ENCODE measurements around the gene HERPUD2.
A peak's percentile ranks its signal among the peaks of the same experiment; 100 is the strongest.

HERPUD2 gene

GRCh38 chr7:35722054-35722849 is 27.3 kb upstream of the HERPUD2 start:
- peaks cover 7% of the 10 kb centered on the region for H3K36me3 Mint-ChIP-seq (ENCODE audit: insufficient read depth)
- H3K4me1 Mint-ChIP-seq = peaks cover 56% of the 10 kb centered on the region
- H3K9me3 Mint-ChIP-seq = no peaks in the 10 kb centered on the region
- no peaks in the 10 kb centered on the region for H3K27me3 Mint-ChIP-seq
- no peak for DNase-seq (ENCODE audit: low spot score in 2 of 2)
- peak overlapping the region; percentile 89 for H3K27ac Mint-ChIP-seq (ENCODE audit: low read depth)
- peak; percentile 10 for ATAC-seq (replicated peaks; ENCODE audit: extremely low read depth, poor library complexity, severe bottlenecking)
- no peak overlapping the region for H3K4me3 Mint-ChIP-seq

DNA sequence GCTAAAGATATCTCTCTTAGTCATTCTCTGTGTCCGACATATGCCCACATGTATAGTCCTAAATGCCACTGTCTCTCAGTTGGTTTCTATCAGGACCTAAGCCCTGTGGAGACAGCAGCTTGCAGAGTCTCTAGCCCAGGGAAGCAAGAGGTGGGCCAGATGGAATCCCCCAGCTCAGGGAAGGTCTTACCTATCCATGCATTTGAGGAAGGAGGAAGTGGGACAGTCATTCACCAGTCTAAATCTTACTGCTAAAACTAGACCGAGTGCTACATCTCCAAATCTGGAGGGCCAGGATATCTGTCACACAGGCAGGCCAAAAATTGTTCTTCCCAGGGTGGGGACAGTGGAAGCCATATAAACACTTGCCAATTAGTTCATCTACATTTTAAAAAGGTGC is 26.4 kb upstream of the HERPUD2 start:
- H3K27ac Mint-ChIP-seq (ENCODE audit: low read depth) = peak overlapping the region; percentile 89
- H3K36me3 Mint-ChIP-seq (ENCODE audit: insufficient read depth) = peaks cover 5% of the 10 kb centered on the region
- peaks cover 46% of the 10 kb centered on the region for H3K4me1 Mint-ChIP-seq
- H3K4me3 Mint-ChIP-seq = no peak overlapping the region
- no peak for ATAC-seq (replicated peaks; ENCODE audit: extremely low read depth, poor library complexity, severe bottlenecking)
- H3K27me3 Mint-ChIP-seq = no peaks in the 10 kb centered on the region
- no peak for DNase-seq (ENCODE audit: low spot score in 2 of 2)
- H3K9me3 Mint-ChIP-seq = no peaks in the 10 kb centered on the region

- Mint-ChIP-seq H3K4me1 (peaks cover 42% of the 10 kb centered on the region), H3K36me3 (ENCODE audit: insufficient read depth) (peaks cover 3% of the 10 kb centered on the region), H3K9me3 (no peaks in the 10 kb centered on the region), H3K4me3 (no peak overlapping the region), H3K27me3 (no peaks in the 10 kb centered on the region), H3K27ac (ENCODE audit: low read depth) (no peak overlapping the region)
- ATAC-seq (replicated peaks; ENCODE audit: extremely low read depth, poor library complexity, severe bottlenecking) (no peak), DNase-seq (ENCODE audit: low spot score in 2 of 2) (no peak)
Measured at GRCh38 chr7:35720849-35721248, 25.9 kb upstream of the HERPUD2 start.

- Mint-ChIP-seq H3K9me3 (no peaks in the 10 kb centered on the region), H3K27ac (ENCODE audit: low read depth) (no peak overlapping the region), H3K4me1 (peaks cover 37% of the 10 kb centered on the region), H3K4me3 (no peak overlapping the region), H3K27me3 (no peaks in the 10 kb centered on the region), H3K36me3 (ENCODE audit: insufficient read depth) (peaks cover 3% of the 10 kb centered on the region)
- ATAC-seq (replicated peaks; ENCODE audit: extremely low read depth, poor library complexity, severe bottlenecking) (no peak), DNase-seq (ENCODE audit: low spot score in 2 of 2) (no peak)
Measured at GRCh38 chr7:35720032-35720431, 25.1 kb upstream of the HERPUD2 start.

GRCh38 chr7:35718047-35718446 is 23.1 kb upstream of the HERPUD2 start:
- no peaks in the 10 kb centered on the region for H3K36me3 Mint-ChIP-seq (ENCODE audit: insufficient read depth)
- no peaks in the 10 kb centered on the region for H3K9me3 Mint-ChIP-seq
- DNase-seq (ENCODE audit: low spot score in 2 of 2) (no peak), ATAC-seq (replicated peaks; ENCODE audit: extremely low read depth, poor library complexity, severe bottlenecking) (no peak)
- no peaks in the 10 kb centered on the region for H3K27me3 Mint-ChIP-seq
- H3K4me1 Mint-ChIP-seq = peaks cover 28% of the 10 kb centered on the region
- no peak overlapping the region for H3K4me3 Mint-ChIP-seq
- no peak overlapping the region for H3K27ac Mint-ChIP-seq (ENCODE audit: low read depth)

GRCh38 chr7:35717516-35717915 is 22.6 kb upstream of the HERPUD2 start:
- ATAC-seq (replicated peaks; ENCODE audit: extremely low read depth, poor library complexity, severe bottlenecking) (no peak), DNase-seq (ENCODE audit: low spot score in 2 of 2) (no peak)
- Mint-ChIP-seq H3K27ac (ENCODE audit: low read depth) (no peak overlapping the region), H3K9me3 (no peaks in the 10 kb centered on the region), H3K36me3 (ENCODE audit: insufficient read depth) (no peaks in the 10 kb centered on the region), H3K27me3 (no peaks in the 10 kb centered on the region), H3K4me3 (no peak overlapping the region), H3K4me1 (peaks cover 22% of the 10 kb centered on the region)

DNA sequence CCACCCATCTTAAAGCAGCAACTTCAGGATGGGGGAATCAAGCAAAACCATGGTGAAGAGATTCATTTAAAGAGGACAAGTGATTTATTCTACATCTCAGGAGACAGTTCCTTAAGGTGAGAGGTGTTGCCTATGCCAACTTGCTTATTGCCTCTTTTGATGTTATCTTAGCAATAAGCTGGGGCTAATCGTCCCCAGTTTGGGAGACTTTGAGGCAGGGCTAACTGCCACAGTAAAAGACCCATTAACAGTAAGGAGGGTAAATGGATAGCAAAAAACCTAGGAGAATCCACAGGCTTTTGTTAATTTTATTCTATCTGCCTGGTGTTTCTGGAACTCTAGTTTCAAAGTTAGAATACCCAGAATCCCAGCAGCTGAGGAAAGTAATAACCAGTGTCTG is 22.1 kb upstream of the HERPUD2 start:
- no peak for DNase-seq (ENCODE audit: low spot score in 2 of 2)
- Mint-ChIP-seq H3K36me3 (ENCODE audit: insufficient read depth) (no peaks in the 10 kb centered on the region), H3K4me1 (peaks cover 17% of the 10 kb centered on the region), H3K27ac (ENCODE audit: low read depth) (no peak overlapping the region), H3K4me3 (no peak overlapping the region), H3K9me3 (no peaks in the 10 kb centered on the region), H3K27me3 (no peaks in the 10 kb centered on the region)
- ATAC-seq (replicated peaks; ENCODE audit: extremely low read depth, poor library complexity, severe bottlenecking) = no peak

DNA sequence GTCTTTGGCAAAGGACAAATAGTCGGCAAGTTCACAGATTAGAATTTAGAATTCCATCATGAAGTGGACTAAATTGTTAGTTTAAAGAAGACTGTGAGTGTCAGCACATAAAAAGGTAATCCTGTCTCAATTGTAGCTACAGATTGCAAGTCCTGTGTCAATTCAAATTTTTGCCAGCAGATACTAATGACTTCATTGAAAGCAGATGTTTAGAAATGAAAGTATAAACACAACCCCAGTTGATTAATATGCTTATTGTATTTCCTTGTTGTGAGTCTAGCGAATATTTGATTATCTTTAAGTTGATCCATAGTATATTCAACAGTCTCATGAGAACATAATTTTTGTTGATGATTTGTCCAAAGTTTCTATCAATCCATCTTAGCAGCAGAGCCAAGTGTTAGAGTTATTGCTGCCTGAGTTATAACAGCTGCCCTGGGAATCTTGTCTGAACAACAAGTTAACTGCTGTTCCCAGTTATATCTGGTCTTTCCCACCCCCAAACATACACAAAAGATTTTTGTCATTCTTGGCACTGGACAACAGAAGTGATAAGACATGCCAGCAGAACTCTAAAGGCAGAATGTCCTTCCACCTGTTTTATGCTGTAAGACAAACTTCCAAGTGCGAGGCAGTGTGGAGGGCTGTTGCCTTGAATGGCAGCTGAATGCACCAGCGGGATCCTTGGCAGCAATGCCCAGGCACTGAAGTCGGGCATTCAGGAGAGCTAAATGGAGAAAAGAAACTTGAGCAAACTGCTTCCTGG is 21.3 kb upstream of the HERPUD2 start:
- DNase-seq (ENCODE audit: low spot score in 2 of 2) (no peak), ATAC-seq (replicated peaks; ENCODE audit: extremely low read depth, poor library complexity, severe bottlenecking) (no peak)
- Mint-ChIP-seq H3K9me3 (no peaks in the 10 kb centered on the region), H3K36me3 (ENCODE audit: insufficient read depth) (no peaks in the 10 kb centered on the region), H3K4me3 (no peak overlapping the region), H3K27me3 (no peaks in the 10 kb centered on the region), H3K4me1 (peaks cover 11% of the 10 kb centered on the region), H3K27ac (ENCODE audit: low read depth) (no peak overlapping the region)

- Mint-ChIP-seq H3K36me3 (ENCODE audit: insufficient read depth) (no peaks in the 10 kb centered on the region), H3K4me1 (peaks cover 17% of the 10 kb centered on the region), H3K9me3 (no peaks in the 10 kb centered on the region), H3K27me3 (no peaks in the 10 kb centered on the region), H3K4me3 (no peak overlapping the region), H3K27ac (ENCODE audit: low read depth) (peak overlapping the region; percentile 56)
- DNase-seq (ENCODE audit: low spot score in 2 of 2) (no peak), ATAC-seq (replicated peaks; ENCODE audit: extremely low read depth, poor library complexity, severe bottlenecking) (no peak)
Measured at GRCh38 chr7:35714862-35715261, 19.9 kb upstream of the HERPUD2 start.

- Mint-ChIP-seq H3K27me3 (no peaks in the 10 kb centered on the region), H3K4me1 (peaks cover 21% of the 10 kb centered on the region), H3K9me3 (no peaks in the 10 kb centered on the region), H3K4me3 (no peak overlapping the region), H3K36me3 (ENCODE audit: insufficient read depth) (peaks cover under 1% of the 10 kb centered on the region), H3K27ac (ENCODE audit: low read depth) (peak overlapping the region; percentile 56)
- no peak for DNase-seq (ENCODE audit: low spot score in 2 of 2)
- ATAC-seq (replicated peaks; ENCODE audit: extremely low read depth, poor library complexity, severe bottlenecking) = no peak
Measured at GRCh38 chr7:35714407-35714806, 19.5 kb upstream of the HERPUD2 start.

DNA sequence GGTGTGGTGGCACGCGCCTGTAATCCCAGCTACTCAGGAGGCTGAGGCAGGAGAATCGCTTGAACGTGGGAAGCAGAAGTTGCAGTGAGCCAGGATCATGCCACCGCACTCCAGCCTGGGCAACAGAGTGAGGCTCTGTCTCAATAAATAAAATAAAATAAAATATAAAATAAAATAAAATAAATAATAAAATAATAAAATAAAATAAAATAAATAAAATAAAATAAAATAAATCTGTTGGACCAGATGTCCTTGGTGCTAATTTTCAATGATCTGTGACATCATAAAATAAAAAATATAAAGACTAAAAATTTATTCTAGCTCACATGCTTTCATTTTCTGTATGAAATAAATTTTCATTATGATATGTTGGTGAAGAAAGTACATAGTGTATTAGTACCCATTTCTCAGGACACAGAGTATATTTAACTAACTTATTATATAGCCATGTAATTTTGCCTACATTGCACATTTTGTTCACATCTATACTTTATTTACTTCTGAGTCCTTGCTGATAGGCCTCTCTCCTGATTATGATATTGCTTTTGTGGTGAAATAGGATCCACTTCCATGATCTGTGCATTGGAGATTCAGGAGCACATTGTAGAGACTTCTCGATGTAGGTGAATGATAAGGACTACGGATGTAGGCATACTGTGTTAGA is 17.8 kb upstream of the HERPUD2 start:
- no peak overlapping the region for H3K4me3 Mint-ChIP-seq
- no peak for DNase-seq (ENCODE audit: low spot score in 2 of 2)
- H3K9me3 Mint-ChIP-seq = no peaks in the 10 kb centered on the region
- H3K27me3 Mint-ChIP-seq = no peaks in the 10 kb centered on the region
- H3K36me3 Mint-ChIP-seq (ENCODE audit: insufficient read depth) = peaks cover 2% of the 10 kb centered on the region
- no peak overlapping the region for H3K27ac Mint-ChIP-seq (ENCODE audit: low read depth)
- ATAC-seq (replicated peaks; ENCODE audit: extremely low read depth, poor library complexity, severe bottlenecking) = no peak
- peaks cover 24% of the 10 kb centered on the region for H3K4me1 Mint-ChIP-seq

DNA sequence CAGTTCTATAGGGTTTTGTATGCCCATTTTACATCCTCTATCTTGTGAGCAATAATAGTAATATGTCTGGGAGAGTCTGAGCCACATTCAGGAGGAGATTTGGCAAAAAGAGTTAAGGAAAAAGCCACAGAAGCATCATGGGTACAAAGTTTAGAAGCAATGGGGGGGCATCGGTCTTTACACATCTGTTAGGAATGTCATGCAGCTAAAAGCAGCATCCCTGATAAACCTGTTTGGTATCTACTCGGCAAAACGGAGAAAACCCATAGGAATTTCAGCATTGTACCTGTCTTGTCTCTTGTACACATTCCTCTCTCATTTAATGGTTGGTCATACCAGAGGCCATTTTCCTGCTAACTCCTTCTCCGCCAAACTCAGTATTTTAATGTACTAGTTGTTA is 12.5 kb upstream of the HERPUD2 start:
- peaks cover 13% of the 10 kb centered on the region for H3K4me1 Mint-ChIP-seq
- H3K27ac Mint-ChIP-seq (ENCODE audit: low read depth) = no peak overlapping the region
- ATAC-seq (replicated peaks; ENCODE audit: extremely low read depth, poor library complexity, severe bottlenecking) = no peak
- H3K27me3 Mint-ChIP-seq = no peaks in the 10 kb centered on the region
- H3K4me3 Mint-ChIP-seq = no peak overlapping the region
- no peak for DNase-seq (ENCODE audit: low spot score in 2 of 2)
- H3K36me3 Mint-ChIP-seq (ENCODE audit: insufficient read depth) = peaks cover 2% of the 10 kb centered on the region
- H3K9me3 Mint-ChIP-seq = no peaks in the 10 kb centered on the region

All from central memory CD8-positive, alpha-beta T cell (primary cell).